Panc1 (cell line): ENCODE results near the gene TBC1D9B.

ENCODE experiments used
- POLR2AphosphoS5 ChIP-seq: IDR thresholded peaks from 2 replicates; pipeline ENCODE4 v1.6.1; 2012; ENCODE audit warnings: mild to moderate bottlenecking, low read depth, low read length, moderate library complexity
- REST ChIP-seq, 2 experiments: IDR thresholded peaks; 2 replicates each; pipeline ENCODE4 v1.6.1; 2011 to 2012; ENCODE audit warnings: low read depth in 2 of 2, control low read depth in 1 of 2, low read length in 1 of 2, mild to moderate bottlenecking in 1 of 2, moderate library complexity in 1 of 2; ENCODE audit not compliant: insufficient read depth in 1 of 2

DNA sequence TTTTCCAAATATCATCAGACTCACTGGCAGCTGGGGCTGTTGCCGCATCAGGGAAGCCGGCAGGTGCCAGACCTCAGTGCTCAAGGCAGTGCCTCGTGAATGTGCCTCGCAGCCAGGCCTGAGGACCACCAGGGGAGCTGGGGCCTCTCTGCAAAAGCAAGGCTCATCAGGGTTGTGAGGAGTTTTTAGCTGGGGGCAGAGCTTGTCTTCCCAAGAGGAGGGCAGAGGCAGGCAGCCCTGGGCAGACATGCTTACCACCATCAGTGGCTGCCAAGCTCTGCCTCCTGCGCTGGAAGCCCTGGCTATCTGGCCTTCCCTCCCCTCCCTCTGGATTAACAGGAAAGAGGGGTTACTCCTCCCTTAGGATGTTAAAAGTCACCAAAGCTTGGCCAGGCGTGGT is 8.8 kb upstream of the TBC1D9B start:
- TF ChIP-seq POLR2AphosphoS5, result no peak
- TF ChIP-seq REST (IDR thresholded peaks at IDR 0.05; ENCODE audit: insufficient read depth in 1 of 2, low read depth in 2 of 2, low read length in 1 of 2), result no peak
